ENCODE data around the gene RAB30. TPM values are rescaled to one million over a fixed set of nuclear protein-coding genes. Genes with fewer than 3 reads are reported as not detected.

Gene RAB30
- polyA plus RNA-seq, 1 donor from 2014 or later: 36.4 TPM

- TF ChIP-seq POLR2AphosphoS5 (IDR thresholded peaks at IDR 0.05) (no peak), RAD21 (conservative IDR thresholded peaks at IDR 0.05) (no peak)
Observed at GRCh38 chr11:83019888-83020579, 51.7 kb downstream of the RAB30 start (continued).

- Histone ChIP-seq H3K4me2 (ENCODE audit: low read length) (no peak overlapping the region), H3K79me2 (replicated peaks; ENCODE audit: insufficient read depth, low read length) (no peaks in the 10 kb centered on the region), H3K27ac (ENCODE audit: low read length) (no peak overlapping the region), H4K20me1 (ENCODE audit: insufficient read depth) (no peaks in the 10 kb centered on the region), H3K9me2 (ENCODE audit: insufficient read depth, low read length) (no peaks in the 10 kb centered on the region), H3F3A (ENCODE audit: insufficient read depth, low read length, poor library complexity, severe bottlenecking) (no peaks in the 10 kb centered on the region), H3K4me3 (ENCODE audit: low read length) (no peak overlapping the region), H3K27me3 (ENCODE audit: insufficient read depth, low read depth, low read length) (no peaks in the 10 kb centered on the region), H2AFZ (ENCODE audit: low read depth, low read length) (no peak overlapping the region), H3K9me3 (ENCODE audit: low read length) (no peaks in the 10 kb centered on the region), H3K36me3 (ENCODE audit: insufficient read depth, low read length) (no peaks in the 10 kb centered on the region), H3K9ac (ENCODE audit: low read length) (no peak overlapping the region)
- TF ChIP-seq MXI1 (conservative IDR thresholded peaks at IDR 0.05; ENCODE audit: poor library complexity, severe bottlenecking) (no peak), EZH2 (IDR thresholded peaks at IDR 0.05; ENCODE audit: borderline replicate concordance, insufficient read depth, low read length, poor library complexity, severe bottlenecking) (no peak), RAD21 (conservative IDR thresholded peaks at IDR 0.05) (no peak), POLR2AphosphoS5 (IDR thresholded peaks at IDR 0.05) (no peak), EP300 (conservative IDR thresholded peaks at IDR 0.05; ENCODE audit: poor library complexity, severe bottlenecking) (no peak), CTCF (IDR thresholded peaks at IDR 0.05; ENCODE audit: poor library complexity, severe bottlenecking) (no peak), REST (IDR thresholded peaks at IDR 0.05; ENCODE audit: borderline replicate concordance) (no peak), TAF1 (IDR thresholded peaks at IDR 0.05; ENCODE audit: low read depth) (no peak), SMC3 (conservative IDR thresholded peaks at IDR 0.05; ENCODE audit: poor library complexity) (no peak)
Observed at GRCh38 chr11:83014951-83015350, 56.7 kb downstream of the RAB30 start.

- Histone ChIP-seq H2AFZ (ENCODE audit: low read depth, low read length) (no peak overlapping the region), H3K4me3 (ENCODE audit: low read length) (no peak overlapping the region), H3K9me2 (ENCODE audit: insufficient read depth, low read length) (no peaks in the 10 kb centered on the region), H3K9ac (ENCODE audit: low read length) (no peak overlapping the region), H3F3A (ENCODE audit: insufficient read depth, low read length, poor library complexity, severe bottlenecking) (no peaks in the 10 kb centered on the region), H4K20me1 (ENCODE audit: insufficient read depth) (no peaks in the 10 kb centered on the region), H3K9me3 (ENCODE audit: low read length) (no peaks in the 10 kb centered on the region), H3K79me2 (replicated peaks; ENCODE audit: insufficient read depth, low read length) (no peaks in the 10 kb centered on the region), H3K4me2 (ENCODE audit: low read length) (no peak overlapping the region), H3K36me3 (ENCODE audit: insufficient read depth, low read length) (no peaks in the 10 kb centered on the region), H3K27me3 (ENCODE audit: insufficient read depth, low read depth, low read length) (no peaks in the 10 kb centered on the region), H3K27ac (ENCODE audit: low read length) (no peak overlapping the region)
- TF ChIP-seq MXI1 (conservative IDR thresholded peaks at IDR 0.05; ENCODE audit: poor library complexity, severe bottlenecking) (no peak), EP300 (conservative IDR thresholded peaks at IDR 0.05; ENCODE audit: poor library complexity, severe bottlenecking) (no peak), CTCF (IDR thresholded peaks at IDR 0.05; ENCODE audit: poor library complexity, severe bottlenecking) (no peak), TAF1 (IDR thresholded peaks at IDR 0.05; ENCODE audit: low read depth) (no peak), SMC3 (conservative IDR thresholded peaks at IDR 0.05; ENCODE audit: poor library complexity) (no peak), POLR2AphosphoS5 (IDR thresholded peaks at IDR 0.05) (no peak), EZH2 (IDR thresholded peaks at IDR 0.05; ENCODE audit: borderline replicate concordance, insufficient read depth, low read length, poor library complexity, severe bottlenecking) (no peak)
Observed at GRCh38 chr11:83012168-83013067, 59.3 kb downstream of the RAB30 start.
